NCI-H2196 treated with DMSO at 0.1 percent for 48 hours (cell line): ENCODE results near the gene FBXO38.
"Not testable (repeated sequence)": the region's sequence is repeated elsewhere in the genome, so short reads cannot be mapped to it uniquely, and the experiment has no call there.

Source experiments
- DNase-seq: peaks from one replicate; lab custom pipeline; 2025; ENCODE audit not compliant: unreplicated experiment; lab: John Stamatoyannopoulos, UW

FBXO38 gene

GRCh38 chr5:148468746-148469145, 85.0 kb downstream of the FBXO38 start:
- not testable (repeated sequence) for DNase-seq

GRCh38 chr5:148469501-148469935, 85.8 kb downstream of the FBXO38 start:
- peak; percentile 52 for DNase-seq

- DNase-seq: no peak
These were observed 87.6 kb downstream of the FBXO38 start for GRCh38 chr5:148471379-148471778.

- DNase-seq: no peak
These were observed 90.3 kb downstream of the FBXO38 start for GRCh38 chr5:148474025-148474511.

GRCh38 chr5:148476302-148476701, 92.5 kb downstream of the FBXO38 start:
- DNase-seq: no peak

GRCh38 chr5:148477429-148477828, 93.7 kb downstream of the FBXO38 start:
- DNase-seq: no peak

- no peak for DNase-seq
These were observed 98.4 kb downstream of the FBXO38 start for GRCh38 chr5:148482196-148482595.

GRCh38 chr5:148482697-148483462, 99.1 kb downstream of the FBXO38 start:
- no peak for DNase-seq

GRCh38 chr5:148483750-148484149, 100.0 kb downstream of the FBXO38 start:
- DNase-seq: no peak

- no peak for DNase-seq
These were observed 100.9 kb downstream of the FBXO38 start for GRCh38 chr5:148484651-148485050.

- no peak for DNase-seq
These were observed 102.7 kb downstream of the FBXO38 start for GRCh38 chr5:148486456-148486855.

- DNase-seq: no peak
These were observed 105.0 kb downstream of the FBXO38 start for GRCh38 chr5:148488757-148489156.

GRCh38 chr5:148491015-148491792, 107.4 kb downstream of the FBXO38 start:
- DNase-seq: no peak

- DNase-seq: no peak
These were observed 108.0 kb downstream of the FBXO38 start for GRCh38 chr5:148491793-148492184.

- DNase-seq: no peak
These were observed 108.6 kb downstream of the FBXO38 start for GRCh38 chr5:148492351-148492750.
